Left ventricle myocardium superior (tissue), 1 donor: Measurements from ENCODE around the gene MYMX. TPM values are rescaled to one million over a fixed set of nuclear protein-coding genes. Genes with fewer than 3 reads are reported as not detected.
A peak's percentile ranks its signal among the peaks of the same experiment; 100 is the strongest.

Experiments
- ATAC-seq: fragments of 200-7000 bp; cut with Tn5 transposase; one replicate; pipeline ENCODE4 v1.9.1; 2020; ENCODE audit warnings: mild to moderate bottlenecking, moderate library complexity
- DNase-seq: peaks from one replicate; pipeline ENCODE4 v3.0.0-alpha.2; 2020
- intact Hi-C: fragments of 100-400 bp; cut with micrococcal nuclease; formaldehyde crosslinking; loops from one replicate; pipeline ENCODE4 v1.11.0; 2022
- total RNA-seq: library from RNA; stranded (reverse); fragmentation: NEBNext Ultra II Directional; extraction: Animal tissue kit (Norgen Biotek cat#: 25700); gene quantifications from one replicate; pipeline ENCODE4 v1.2.1, GENCODE V29; 2021
- donor health status: DM: no; HTN: yes; CAD: no; lungs with severe emphysema.

MYMX gene
- total RNA-seq, 1 donor from 2014 or later: 0.67 TPM

DNA sequence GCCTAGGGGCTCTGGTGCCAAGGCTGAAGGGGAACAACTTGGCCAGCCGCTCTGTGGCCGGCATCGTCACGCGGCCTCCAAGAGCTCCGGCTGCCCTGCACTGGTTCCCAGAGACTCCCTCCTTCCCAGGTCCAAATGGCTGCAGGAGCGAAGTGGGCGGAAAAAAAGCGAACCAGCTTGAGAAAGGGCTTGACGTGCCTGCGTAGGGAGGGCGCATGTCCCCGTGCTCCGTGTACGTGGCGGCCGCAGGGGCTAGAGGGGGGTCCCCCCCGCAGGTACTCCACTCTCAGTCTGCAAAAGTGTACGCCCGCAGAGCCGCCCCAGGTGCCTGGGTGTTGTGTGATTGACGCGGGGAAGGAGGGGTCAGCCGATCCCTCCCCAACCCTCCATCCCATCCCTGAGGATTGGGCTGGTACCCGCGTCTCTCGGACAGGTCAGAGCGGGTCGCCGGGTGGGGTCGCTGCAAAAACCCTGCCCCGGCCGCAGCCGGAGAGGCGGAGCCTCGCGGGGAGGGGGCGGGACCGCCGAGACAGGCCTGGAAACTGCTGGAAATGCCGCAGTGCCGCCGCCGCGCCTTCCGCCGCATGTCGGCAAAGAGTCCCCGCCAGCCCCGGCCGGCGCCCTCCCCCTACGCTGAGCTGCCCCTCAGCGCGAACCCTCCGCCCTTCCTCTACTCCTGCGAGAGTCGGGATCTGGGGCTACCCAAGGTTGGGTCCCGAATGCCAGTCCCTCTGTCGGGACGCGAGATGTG, 29.4 kb downstream of the MYMX start:
- DNase-seq: peak; percentile 97
- ATAC-seq: peak; percentile 84
- intact Hi-C loops: no loop called here

- DNase-seq: peak; percentile 94
- intact Hi-C loops: no loop called here
- peak; percentile 88 for ATAC-seq
Observed at GRCh38 chr6:44246663-44247337, 30.1 kb downstream of the MYMX start, which contains the start of gene HSP90AB1. Gene HSP90AB1, plus strand, starts transcription at chr6:44247101. Its CDS starts 1,529 bp downstream, at chr6:44248630.

GRCh38 chr6:44247338-44248302, 30.9 kb downstream of the MYMX start:
- ATAC-seq (peak; percentile 33), DNase-seq (peak; percentile 76)
- intact Hi-C loops: no loop called here

DNA sequence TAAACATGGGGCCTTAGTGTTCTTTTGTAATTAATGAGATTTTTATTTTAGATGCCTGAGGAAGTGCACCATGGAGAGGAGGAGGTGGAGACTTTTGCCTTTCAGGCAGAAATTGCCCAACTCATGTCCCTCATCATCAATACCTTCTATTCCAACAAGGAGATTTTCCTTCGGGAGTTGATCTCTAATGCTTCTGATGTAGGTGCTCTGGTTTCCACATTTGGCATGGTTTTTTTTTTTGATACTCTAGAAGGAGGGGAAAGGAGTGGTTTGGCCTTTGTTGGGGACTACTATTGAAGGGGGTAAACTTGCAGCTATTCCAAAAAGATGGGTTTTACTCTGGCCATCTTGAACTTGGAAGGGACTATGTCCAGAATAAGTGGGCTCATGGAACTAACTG, 31.9 kb downstream of the MYMX start:
- intact Hi-C loops: no loop called here
- DNase-seq (no peak), ATAC-seq (no peak)

DNA sequence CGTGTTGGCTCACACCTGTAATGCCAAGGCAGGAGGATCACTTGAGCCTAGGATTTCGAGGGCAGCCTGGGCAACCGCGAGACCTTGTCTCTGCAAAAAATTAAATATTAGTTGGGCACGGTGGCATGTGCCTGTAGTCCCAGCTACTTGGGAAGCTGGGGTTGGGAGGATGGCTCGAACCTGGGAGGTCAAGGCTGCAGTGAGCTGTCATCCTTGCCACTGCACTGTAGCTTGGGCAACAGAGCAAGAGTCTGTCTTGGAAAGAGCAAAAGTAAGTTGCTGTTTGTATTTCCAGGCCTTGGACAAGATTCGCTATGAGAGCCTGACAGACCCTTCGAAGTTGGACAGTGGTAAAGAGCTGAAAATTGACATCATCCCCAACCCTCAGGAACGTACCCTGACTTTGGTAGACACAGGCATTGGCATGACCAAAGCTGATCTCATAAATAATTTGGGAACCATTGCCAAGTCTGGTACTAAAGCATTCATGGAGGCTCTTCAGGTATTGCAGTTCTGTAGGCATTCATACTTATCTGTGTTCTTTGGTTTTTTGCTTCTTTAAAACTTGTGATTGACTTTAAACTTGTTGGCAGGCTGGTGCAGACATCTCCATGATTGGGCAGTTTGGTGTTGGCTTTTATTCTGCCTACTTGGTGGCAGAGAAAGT, 32.5 kb downstream of the MYMX start:
- ATAC-seq (no peak), DNase-seq (no peak)
- intact Hi-C loops: no loop called here

DNA sequence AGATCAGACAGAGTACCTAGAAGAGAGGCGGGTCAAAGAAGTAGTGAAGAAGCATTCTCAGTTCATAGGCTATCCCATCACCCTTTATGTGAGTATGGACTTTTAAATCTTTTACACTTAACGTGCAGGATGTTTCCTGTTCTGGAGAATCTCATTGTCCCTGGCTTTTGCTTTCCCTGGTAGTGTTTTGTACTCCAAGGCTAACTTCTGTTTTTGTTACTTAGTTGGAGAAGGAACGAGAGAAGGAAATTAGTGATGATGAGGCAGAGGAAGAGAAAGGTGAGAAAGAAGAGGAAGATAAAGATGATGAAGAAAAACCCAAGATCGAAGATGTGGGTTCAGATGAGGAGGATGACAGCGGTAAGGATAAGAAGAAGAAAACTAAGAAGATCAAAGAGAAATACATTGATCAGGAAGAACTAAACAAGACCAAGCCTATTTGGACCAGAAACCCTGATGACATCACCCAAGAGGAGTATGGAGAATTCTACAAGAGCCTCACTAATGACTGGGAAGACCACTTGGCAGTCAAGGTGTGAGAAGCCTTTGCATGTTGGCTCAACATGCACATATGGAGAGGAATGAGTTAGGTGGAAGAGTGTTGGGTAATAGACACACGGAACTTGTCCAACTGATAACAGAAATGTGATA, 33.5 kb downstream of the MYMX start:
- intact Hi-C loops: no loop called here
- no peak for ATAC-seq
- no peak for DNase-seq

- intact Hi-C loops: no loop called here
- DNase-seq (no peak), ATAC-seq (no peak)
Observed at GRCh38 chr6:44250718-44251123, 34.0 kb downstream of the MYMX start.

DNA sequence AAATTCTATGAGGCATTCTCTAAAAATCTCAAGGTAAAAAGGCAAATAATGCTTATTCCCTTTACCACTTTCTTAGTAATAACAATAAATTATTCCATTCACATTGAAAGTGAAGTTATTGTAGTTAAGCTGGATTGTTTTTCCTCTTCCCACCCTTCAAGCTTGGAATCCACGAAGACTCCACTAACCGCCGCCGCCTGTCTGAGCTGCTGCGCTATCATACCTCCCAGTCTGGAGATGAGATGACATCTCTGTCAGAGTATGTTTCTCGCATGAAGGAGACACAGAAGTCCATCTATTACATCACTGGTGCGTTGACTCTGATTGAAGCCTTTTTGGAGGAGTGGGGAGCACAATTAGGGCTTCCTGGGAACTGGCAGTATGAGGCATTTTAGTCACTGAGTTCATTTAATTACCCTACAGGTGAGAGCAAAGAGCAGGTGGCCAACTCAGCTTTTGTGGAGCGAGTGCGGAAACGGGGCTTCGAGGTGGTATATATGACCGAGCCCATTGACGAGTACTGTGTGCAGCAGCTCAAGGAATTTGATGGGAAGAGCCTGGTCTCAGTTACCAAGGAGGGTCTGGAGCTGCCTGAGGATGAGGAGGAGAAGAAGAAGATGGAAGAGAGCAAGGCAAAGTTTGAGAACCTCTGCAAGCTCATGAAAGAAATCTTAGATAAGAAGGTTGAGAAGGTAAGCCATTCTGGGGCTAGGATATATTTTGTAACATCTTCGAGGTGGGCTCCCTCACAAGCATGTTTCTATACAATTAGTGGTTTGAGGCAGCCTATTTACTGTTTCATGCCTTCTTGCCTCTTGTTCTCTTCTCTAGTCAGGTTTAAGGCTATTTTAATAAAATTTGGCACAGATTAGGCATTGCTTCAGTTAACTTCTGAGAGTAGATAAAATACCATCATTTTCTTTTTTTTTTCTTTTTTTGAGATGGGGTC, 35.1 kb downstream of the MYMX start:
- ATAC-seq: no peak
- no peak for DNase-seq
- intact Hi-C loops: no loop called here

- intact Hi-C loops: no loop called here
- DNase-seq (no peak), ATAC-seq (no peak)
Observed at GRCh38 chr6:44253307-44254101, 36.8 kb downstream of the MYMX start.

- DNase-seq: no peak
Observed at GRCh38 chr6:44254191-44255104, 37.7 kb downstream of the MYMX start.

GRCh38 chr6:44255105-44255808, 38.5 kb downstream of the MYMX start:
- intact Hi-C loops: no loop called here
- peak; percentile 29 for DNase-seq
- ATAC-seq: no peak

More at GRCh38 chr6:44254191-44255104, 37.7 kb downstream of the MYMX start:
- intact Hi-C loops: no loop called here
- ATAC-seq: no peak

- ATAC-seq (no peak), DNase-seq (no peak)
- intact Hi-C loops: no loop called here
Observed at GRCh38 chr6:44255871-44256774, 39.4 kb downstream of the MYMX start.

- intact Hi-C loops: no loop called here
- DNase-seq (no peak), ATAC-seq (no peak)
Observed at GRCh38 chr6:44256775-44257024, 40.0 kb downstream of the MYMX start.

- ATAC-seq (peak; percentile 80), DNase-seq (peak; percentile 81)
- intact Hi-C loops: no loop called here
Observed at GRCh38 chr6:44257025-44257752, 40.5 kb downstream of the MYMX start, which contains the start of gene SLC35B2. Gene SLC35B2, minus strand, starts transcription at chr6:44257528. Its CDS starts 118 bp downstream, at chr6:44257410.
